GM18909 (cell line): ENCODE measurements around the gene FAM234A.

Experiments used
- ATAC-seq: cut with Tn5 transposase; IDR thresholded peaks from one replicate; pipeline ENCODE4 v1.9.1; 2021; ENCODE audit warnings: mild to moderate bottlenecking; ENCODE audit not compliant: unreplicated experiment, poor library complexity

The FAM234A gene

GRCh38 chr16:293043-293775 is 58.6 kb downstream of the FAM234A start:
- no peak for ATAC-seq

- ATAC-seq = no peak
Observed at GRCh38 chr16:296276-296675, 61.7 kb downstream of the FAM234A start.

- ATAC-seq = no peak
Observed at GRCh38 chr16:296806-297510, 62.3 kb downstream of the FAM234A start.

GRCh38 chr16:297832-298231 is 63.2 kb downstream of the FAM234A start:
- no peak for ATAC-seq

- ATAC-seq = no peak
Observed at GRCh38 chr16:301235-301634, 66.6 kb downstream of the FAM234A start.

GRCh38 chr16:301950-302349 is 67.3 kb downstream of the FAM234A start:
- no peak for ATAC-seq

GRCh38 chr16:303760-304505 is 69.3 kb downstream of the FAM234A start:
- no peak for ATAC-seq

GRCh38 chr16:305916-306626 is 71.5 kb downstream of the FAM234A start:
- no peak for ATAC-seq

GRCh38 chr16:306911-307370 is 72.3 kb downstream of the FAM234A start:
- ATAC-seq = no peak

GRCh38 chr16:307691-308312 is 73.2 kb downstream of the FAM234A start:
- no peak for ATAC-seq

- no peak for ATAC-seq
Observed at GRCh38 chr16:309476-309875, 74.9 kb downstream of the FAM234A start.

GRCh38 chr16:311725-312124 is 77.1 kb downstream of the FAM234A start:
- ATAC-seq = no peak

- no peak for ATAC-seq
Observed at GRCh38 chr16:314351-314750, 79.7 kb downstream of the FAM234A start.

GRCh38 chr16:314795-315299 is 80.2 kb downstream of the FAM234A start:
- ATAC-seq = no peak
